HG03066 (cell line): ENCODE data around the gene S100A13.
A peak's percentile ranks its signal among the peaks of the same experiment; 100 is the strongest.
"Not testable (repeated sequence)": the region's sequence is repeated elsewhere in the genome, so short reads cannot be mapped to it uniquely, and the experiment has no call there.

Experiments used
- ATAC-seq: cut with Tn5 transposase; IDR thresholded peaks from one replicate; pipeline ENCODE4 v1.9.1; 2021; ENCODE audit warnings: low read depth; ENCODE audit not compliant: unreplicated experiment

S100A13 gene

DNA sequence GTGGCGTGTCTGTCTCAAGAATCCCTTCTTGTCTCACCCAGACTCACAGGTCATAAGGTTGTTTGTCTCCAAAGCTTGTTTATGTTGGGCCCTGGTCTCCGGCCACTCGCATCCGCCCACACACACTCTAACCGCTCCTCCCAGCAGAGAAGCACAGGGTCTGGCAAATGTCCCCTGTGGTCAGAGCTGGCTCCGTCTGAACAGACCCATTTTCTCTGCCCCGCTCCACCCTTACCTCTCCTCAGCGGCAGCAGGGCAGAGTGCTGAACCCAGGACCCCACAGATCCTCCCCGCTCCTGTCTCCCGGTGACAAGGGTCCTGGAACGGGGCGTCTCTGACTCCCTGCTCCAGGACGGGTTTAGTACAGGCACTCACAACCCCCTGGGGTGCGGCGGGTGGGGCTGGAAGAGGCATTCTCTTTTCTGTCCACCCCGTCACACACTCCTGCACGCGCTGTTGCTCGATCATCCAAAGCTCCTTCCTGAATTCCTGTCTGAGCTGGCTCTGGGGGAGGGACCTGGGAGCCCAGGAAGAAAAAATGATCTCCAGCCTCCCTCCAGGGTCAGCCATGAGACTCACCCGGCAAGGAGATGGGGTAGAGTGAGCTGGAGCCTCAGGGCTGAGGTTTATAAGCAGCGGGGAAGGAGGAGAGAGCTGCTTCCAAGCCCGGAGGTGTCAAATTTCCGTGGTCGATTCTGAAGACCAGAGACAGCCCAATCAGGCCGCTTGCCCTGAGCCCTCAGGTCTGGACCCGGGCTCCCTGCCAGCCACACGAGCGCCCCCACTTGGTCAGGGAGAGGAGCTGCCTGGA, at the start of gene S100A13:
Gene S100A13 (minus strand): TSS at position 602 of the 811 bp plus-strand sequence. CDS start 1,033 bp downstream, outside the sequence.
- peak; percentile 70 for ATAC-seq

DNA sequence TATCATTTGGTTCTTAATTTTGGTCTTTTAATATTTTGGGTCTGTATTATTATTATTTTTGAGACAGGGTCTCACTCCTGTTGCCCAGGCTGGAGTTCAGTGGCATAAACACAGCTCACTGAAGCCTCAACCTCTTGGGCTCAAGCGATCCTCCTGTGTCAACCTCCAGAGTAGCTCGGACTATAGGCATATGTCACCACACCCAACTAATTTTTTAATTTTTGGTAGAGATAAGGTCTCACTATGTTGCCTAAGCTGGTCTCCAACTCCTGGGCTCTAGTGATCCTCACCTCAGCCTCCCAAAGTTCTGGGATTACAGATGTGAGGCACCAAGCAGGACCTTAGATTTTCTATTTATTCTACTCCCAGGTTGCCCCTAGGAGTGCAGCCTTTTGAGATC, 46.2 kb upstream of the S100A13 start:
- ATAC-seq = no peak

DNA sequence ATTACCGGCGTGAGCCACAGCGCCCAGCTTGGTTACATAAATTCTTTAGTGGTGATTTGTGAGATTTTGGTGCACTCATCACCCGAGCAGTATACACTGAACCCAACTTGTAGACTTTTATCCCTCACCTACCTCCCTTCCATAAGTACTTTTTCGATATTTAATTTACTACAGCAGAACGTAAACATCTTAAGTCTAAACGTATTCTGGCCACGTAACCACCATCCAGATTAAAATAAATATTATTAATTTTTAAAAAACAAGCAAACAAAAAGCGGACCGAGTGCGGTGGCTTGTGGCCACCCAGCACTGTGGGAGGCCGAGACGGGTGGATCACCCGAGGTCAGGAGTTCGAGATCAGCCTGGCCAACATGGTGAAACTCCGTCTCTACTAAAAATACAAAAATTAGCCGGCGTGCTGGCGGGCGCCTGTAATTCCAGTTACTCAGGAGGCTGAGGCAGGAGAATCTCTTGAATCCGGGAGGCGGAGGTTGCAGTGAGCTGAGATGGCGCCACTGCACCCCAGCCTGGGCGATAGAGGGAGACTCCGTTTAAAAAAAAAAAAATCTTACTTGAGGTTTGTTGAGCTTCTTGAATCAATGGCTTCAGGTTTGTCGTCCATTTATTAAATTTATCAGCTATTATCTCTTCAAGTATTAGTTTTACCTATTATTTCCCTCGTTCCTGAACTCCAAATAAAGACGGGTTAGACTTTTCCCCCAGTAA, 44.5 kb upstream of the S100A13 start:
- ATAC-seq = peak; percentile 17

DNA sequence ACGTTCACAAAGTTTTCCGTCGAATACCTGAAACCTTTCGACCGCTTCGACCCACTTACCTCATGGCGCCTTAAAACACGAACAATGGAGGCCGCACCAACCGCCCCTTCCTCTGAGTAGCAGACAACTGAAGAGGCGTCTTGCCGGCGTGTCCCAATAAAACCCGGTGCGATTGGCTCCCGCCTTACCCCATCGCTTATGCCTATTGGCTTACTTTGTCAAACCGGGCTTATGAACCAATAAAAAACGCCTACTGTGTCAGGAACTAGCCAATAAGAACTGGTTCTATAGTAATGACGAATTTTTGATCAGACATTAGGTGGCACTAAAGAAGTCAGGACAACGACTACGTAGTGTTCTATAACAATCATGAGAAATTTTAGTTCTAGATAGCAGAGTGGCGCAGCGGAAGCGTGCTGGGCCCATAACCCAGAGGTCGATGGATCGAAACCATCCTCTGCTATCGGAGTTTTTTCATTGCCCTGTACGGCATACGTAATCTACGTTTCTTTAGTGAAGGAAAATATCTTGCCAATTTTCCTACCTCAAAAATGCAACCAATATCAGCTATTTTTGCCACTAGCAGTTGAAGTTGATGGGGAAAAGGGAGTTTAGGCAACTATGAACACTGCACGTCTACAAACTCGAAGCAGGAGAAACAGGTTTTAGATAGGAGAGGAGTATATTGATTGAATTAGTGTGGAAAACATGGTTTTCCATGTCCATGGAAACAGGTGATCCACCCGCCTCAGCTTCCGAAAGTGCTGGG, 43.7 kb upstream of the S100A13 start, which contains the start of gene ILF2:
Gene ILF2 (minus strand): TSS at position 135 of the 769 bp plus-strand sequence. CDS start 71 bp downstream, at position 64.
- peak; percentile 97 for ATAC-seq

DNA sequence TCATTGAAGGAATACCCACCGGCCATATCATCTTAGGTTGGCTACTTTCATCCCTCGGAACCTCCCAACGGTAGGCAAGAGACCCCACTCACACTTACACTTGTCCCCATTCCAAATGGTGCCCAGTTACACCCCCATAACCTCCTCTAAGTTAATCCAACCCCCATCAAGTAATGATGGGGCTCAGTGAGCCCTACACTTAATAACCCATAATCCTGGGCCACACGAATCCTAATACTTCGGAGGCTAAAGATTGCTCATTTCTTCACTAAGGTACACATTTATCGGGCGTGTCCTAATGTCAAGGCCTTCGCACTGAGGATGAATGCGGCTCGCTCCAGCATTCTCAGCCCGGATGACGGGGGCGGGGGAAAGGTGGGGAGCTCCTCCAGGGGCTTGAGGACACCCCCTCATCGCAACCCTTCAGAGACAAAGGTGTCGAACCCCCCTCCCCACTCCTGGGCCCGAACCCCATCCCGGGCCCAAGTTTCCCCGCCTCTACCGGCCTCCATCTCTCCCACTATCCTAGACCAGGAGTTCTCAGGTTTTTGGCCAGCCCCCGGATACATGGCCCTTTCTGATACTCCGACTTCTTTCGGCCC, 43.1 kb upstream of the S100A13 start:
- ATAC-seq = no peak

DNA sequence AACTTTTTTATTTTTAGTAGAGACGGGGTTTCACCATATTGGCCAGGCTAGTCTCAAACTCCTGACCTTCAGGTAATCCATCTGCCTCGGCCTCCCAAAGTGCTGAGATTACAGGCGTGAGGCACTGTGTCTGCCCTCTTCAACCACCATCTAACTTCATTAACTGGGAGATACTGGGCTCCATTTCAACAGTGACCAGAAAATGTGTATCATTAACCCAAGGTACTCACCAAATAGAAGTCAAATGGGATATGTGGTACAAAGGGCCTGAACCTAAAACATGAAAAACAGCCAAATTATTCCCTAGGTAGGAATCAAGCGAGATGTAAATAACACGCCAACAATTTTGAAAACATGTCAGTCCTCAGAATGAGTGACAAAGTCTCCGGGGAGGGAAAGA, 42.3 kb upstream of the S100A13 start:
- no peak for ATAC-seq

DNA sequence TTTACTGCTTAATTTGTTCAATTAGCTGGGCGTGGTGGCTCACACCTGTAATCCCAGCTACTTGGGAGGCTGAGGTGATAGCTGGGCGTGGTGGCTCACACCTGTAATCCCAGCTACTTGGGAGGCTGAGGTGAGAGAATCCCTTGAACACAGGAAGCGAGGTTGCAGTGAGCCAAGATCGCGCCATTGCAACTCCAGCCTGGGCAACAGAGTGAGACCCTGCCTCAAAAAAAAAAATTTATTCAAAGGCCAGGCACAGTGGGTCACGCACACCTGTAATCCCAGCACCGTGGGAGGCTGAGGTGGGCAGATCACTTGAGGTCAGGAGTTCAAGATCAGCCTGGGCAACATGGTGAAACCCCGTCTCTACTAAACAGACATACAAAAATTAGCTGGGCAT, 41.4 kb upstream of the S100A13 start:
- ATAC-seq = not testable (repeated sequence)

DNA sequence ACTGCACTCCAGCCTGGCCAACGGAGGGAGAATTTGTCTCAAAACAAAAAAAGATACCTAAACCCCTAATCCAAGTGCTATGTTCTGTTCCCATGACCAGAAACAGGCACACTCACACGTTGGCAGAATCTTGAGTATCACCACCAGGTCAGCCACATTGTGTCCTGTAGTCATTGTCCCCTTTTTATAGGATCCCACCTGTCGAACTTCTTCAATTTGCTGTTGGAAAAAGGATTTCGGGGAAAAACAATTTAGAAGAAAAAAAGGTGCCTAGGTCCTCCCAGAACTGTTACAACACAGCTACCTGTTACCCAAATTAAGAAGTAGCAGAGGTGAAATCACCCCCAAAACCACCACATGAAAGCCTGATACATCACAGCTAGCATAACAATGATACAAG, 40.1 kb upstream of the S100A13 start:
- ATAC-seq = no peak

DNA sequence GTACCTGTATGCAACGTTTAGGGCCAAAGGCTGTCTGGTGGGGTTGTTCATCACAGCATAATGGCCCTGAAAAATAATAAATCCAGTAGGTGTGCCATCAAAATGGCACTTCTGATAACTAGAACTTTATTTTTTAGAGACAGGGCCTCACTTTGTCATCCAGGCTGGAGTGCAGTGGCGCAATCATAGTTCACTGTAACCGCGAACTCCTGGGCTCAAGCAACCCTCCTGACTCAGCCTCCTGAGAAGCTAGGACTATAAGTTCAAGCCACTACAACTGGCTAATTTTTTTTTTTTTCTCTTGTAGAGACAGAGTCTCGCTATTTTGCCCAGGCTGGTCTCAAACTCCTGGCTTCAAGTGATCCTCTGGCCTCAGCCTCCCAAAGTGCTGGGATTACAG, 35.9 kb upstream of the S100A13 start:
- no peak for ATAC-seq

DNA sequence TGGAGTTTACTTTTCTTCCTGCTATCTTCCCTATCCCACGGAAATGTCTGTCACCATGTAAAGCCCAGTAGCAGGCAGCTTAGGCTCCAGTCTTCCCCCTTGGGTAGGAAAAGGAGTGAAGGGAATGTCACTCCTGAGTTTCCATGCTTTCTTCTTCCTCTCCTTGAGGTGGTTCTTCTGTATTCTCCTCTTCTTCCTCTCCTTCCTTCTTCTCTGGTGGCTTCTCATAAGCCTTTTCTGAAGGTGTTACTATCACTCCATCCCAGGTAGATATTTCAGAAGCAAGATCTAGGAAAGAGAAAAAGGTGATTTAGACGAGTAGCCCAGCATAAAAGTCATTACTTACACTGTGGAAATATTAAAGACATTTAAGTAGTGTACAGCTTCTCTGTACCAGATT, 35.0 kb upstream of the S100A13 start:
- no peak for ATAC-seq

DNA sequence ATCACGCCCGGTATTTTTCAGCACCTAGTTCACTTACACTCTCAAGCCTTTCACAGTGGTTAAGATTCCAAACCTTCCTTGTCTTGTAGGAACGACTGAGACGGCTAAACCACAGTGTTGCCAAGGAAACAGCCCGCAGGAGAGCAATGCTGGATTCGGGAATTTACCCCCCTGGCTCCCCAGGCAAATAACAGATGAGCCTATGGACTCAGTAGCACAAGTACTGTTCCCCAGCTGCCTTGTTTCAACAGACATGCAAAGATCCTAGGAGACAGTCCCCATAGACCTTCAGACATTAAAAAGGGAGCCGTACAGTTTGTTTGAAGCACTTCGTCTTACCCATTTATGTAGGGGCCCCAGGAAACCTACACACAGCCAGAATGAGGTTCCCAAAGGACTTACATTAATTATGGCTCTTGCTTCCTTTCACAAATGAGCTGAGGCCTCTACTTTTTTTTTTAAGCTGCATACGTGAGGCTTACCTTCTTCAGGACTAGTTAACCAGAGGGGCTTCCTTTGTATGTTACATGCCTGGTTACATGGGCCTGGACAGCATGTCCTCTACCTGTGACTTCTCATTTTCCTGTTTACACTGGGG, 33.9 kb upstream of the S100A13 start:
- ATAC-seq = no peak

DNA sequence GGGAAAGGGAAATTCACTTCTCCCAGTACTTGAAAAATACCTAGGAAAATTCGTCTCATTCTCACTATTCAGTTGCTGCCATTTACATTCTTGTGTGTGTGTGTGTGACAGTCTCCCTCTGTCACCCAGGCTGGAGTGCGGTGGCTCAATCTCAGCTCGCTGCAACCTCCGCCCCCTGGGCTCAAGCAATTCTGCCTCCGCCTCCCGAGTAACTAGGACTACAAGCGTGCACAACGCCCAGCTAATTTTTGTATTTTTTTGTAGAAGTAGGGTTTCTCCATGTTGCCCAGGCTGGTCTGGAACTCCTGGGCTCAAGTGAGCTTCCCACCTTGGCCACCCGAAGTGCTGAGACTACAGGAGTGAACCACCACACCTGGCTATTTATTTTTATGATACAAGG, 32.4 kb upstream of the S100A13 start:
- no peak for ATAC-seq

DNA sequence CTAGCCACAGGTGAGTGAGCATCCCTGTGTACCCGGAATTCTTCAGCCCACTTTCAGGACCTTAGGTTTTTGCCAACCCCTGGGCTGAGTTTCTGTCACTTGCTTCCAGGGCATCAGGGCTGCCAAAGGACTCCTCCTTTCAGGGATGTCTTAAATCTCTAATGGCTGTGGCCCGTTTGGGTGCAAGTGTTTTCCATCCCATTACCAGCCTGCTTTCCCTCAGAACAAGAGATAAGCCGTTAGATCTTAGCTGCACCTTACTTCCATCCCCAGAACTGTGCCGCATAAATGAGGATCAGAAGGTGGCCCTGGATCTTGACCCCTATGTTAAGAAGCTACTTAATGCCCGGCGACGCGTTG, 31.9 kb upstream of the S100A13 start:
- ATAC-seq = no peak

DNA sequence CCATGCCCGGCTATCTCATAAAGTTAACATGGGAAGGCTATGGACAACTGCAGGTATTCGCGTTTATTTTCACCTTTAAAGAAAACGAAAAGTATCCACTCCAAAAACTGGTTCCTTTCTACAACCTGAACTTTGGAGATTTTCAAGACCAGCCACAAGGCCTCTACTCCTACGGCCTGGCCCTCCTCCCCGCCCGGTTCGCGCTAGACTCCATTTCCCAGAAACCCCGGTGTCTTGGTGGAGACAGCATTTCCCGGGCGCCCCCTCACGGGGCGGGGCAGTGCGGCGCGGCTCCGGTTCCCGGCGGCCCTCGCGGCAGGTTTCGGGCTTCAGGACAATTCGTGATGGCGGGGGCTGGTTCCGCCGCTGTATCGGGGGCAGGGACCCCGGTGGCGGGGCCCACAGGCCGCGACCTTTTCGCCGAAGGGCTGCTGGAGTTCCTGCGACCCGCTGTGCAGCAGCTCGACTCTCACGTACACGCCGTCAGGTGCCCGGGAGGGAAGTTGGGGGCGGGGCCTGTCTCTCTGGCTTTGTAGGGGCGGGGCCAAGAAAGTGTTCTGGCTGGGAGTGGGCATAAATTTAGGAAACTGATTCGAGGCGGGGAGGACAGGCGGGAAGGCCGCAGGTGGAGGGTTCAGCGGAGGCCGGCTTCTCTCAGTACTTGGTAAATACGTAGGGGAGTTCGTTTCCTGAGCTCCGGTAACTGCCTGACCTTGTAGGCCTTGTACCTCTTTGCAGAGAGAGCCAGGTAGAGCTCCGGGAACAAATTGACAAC, 31.3 kb upstream of the S100A13 start, which contains the start of gene SNAPIN:
Gene SNAPIN (plus strand): TSS at position 304 of the 775 bp plus-strand sequence. CDS start 41 bp downstream, at position 345.
- ATAC-seq = peak; percentile 83

DNA sequence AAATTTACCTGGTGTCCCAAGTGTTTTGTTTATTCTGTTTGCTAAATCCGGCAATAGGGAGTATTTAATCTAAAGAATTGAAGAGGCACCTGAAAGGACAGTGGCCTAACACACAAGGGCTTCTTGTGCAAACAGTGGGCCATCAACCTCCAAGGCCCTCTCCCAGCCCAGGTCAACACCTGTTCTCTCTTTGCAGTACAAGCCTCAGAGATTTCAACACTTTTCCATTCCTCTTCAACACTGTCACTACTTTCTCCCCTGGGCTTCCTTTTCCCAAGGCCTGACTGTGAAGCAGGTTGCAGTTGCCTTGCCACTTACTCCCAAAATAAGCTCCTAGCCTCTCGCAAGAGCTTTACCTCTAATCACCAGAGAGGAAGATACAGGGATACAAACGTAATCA, 28.0 kb upstream of the S100A13 start:
- no peak for ATAC-seq

DNA sequence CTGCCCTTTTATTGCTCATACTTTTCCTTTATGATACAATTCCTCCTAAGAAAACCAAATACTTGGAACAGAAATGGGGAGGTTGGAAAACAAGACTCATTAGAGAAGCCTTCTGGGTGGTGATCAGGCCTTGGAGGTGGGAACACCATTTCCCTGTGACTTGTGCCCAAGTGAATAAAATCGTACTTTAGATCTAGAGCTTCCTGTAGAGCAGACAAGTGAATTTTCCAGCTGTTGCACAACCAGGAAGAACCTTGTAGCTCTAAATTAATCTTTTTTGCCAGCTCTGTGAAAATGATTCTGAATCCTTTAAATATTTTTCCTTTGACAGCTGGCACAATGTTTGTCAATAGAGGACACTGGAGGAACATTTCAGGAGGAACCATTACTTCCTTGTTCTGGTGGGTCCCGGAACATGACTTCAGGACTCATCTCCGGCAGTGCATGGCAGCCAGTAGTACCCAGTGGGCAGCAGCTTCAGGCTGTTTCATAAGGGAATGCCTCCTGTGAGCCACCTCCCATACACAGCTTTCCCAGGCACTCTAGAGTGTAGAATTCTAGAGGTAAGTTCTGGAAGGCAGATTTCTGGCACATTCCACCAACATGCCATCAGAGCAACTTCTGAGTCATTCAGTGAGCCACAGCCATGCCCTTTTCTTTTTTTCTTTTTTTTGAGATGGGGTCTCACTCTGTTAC, 25.6 kb upstream of the S100A13 start:
- no peak for ATAC-seq

DNA sequence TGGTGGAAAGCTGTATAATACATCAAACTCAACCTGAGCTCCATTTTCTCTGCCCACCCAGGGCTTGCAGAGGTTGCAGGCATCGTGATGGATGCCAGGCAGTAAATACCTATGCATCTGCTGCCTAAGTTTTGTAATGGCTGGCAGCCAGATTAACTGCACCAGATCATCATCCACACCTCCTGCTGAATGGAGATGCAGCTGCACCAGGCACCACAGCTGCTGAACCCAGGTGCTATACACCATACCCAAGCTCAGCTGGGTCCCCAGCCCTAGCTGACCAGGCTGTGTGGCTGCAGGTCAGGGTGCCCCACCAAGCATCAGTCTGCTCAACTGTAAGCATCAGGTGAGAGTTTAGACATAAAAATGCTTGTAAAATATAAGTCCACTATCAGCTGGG, 24.5 kb upstream of the S100A13 start:
- no peak for ATAC-seq

DNA sequence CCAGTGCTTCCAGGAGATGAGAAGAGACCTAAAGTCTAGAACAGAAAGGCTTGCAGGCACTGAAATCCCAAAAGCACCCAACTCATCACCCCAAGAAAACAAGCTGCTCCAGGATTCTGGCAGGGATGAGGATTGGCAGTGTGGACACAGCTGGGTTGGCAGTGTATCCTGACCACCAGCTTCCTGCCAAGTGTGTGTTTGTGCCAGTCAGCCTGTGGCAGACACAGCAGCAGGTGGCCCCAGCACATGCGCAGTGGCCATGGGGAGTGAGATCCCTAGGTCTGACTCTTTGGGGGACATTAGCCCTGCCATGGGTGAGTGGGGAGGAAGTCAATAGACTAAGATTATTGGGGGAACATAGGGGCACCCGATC, 22.5 kb upstream of the S100A13 start:
- no peak for ATAC-seq
